HT-29 (cell line): Measurements from ENCODE around the gene EIF2S1. TPM values are rescaled to one million over a fixed set of nuclear protein-coding genes. Genes with fewer than 3 reads are reported as not detected.
"Not testable (repeated sequence)": the region's sequence is repeated elsewhere in the genome, so short reads cannot be mapped to it uniquely, and the experiment has no call there.

Source experiments
- DNase-seq: peaks from one replicate; pipeline ENCODE4 v3.0.0-alpha.2; 2015; ENCODE audit warnings: low spot score
- total RNA-seq: library from RNA; depleted of rRNA; stranded (reverse); fragments of >200 nt; shearing (Covaris generic); gene quantifications from 2 replicates; pipeline ENCODE4 v1.2.3, GENCODE V29; 2014

Gene EIF2S1
- total RNA-seq, 1 experiment from 2014 or later = 100 TPM

GRCh38 chr14:67371247-67372148 lies 11.4 kb downstream of the EIF2S1 start:
- DNase-seq = no peak

- no peak for DNase-seq
Measured at GRCh38 chr14:67372833-67373232, 12.7 kb downstream of the EIF2S1 start.

GRCh38 chr14:67373347-67373746 lies 13.2 kb downstream of the EIF2S1 start:
- DNase-seq = no peak

GRCh38 chr14:67377916-67378315 lies 17.8 kb downstream of the EIF2S1 start:
- DNase-seq = no peak

- no peak for DNase-seq
Measured at GRCh38 chr14:67385120-67385519, 25.0 kb downstream of the EIF2S1 start.

- DNase-seq = no peak
Measured at GRCh38 chr14:67385618-67386017, 25.5 kb downstream of the EIF2S1 start.

- no peak for DNase-seq
Measured at GRCh38 chr14:67387195-67387594, 27.1 kb downstream of the EIF2S1 start.

- no peak for DNase-seq
Measured at GRCh38 chr14:67389275-67389674, 29.1 kb downstream of the EIF2S1 start.

GRCh38 chr14:67389811-67390534 lies 29.8 kb downstream of the EIF2S1 start:
- DNase-seq = no peak

GRCh38 chr14:67391268-67391667 lies 31.1 kb downstream of the EIF2S1 start:
- no peak for DNase-seq

- DNase-seq = no peak
Measured at GRCh38 chr14:67392123-67392522, 32.0 kb downstream of the EIF2S1 start.

- DNase-seq = no peak
Measured at GRCh38 chr14:67392800-67393199, 32.7 kb downstream of the EIF2S1 start.

- DNase-seq = no peak
Measured at GRCh38 chr14:67393689-67394088, 33.6 kb downstream of the EIF2S1 start.

GRCh38 chr14:67395086-67395875 lies 35.2 kb downstream of the EIF2S1 start:
- no peak for DNase-seq

- no peak for DNase-seq
Measured at GRCh38 chr14:67395876-67396189, 35.7 kb downstream of the EIF2S1 start.

- no peak for DNase-seq
Measured at GRCh38 chr14:67396381-67396970, 36.3 kb downstream of the EIF2S1 start.

GRCh38 chr14:67397536-67397935 lies 37.4 kb downstream of the EIF2S1 start:
- no peak for DNase-seq

- DNase-seq = no peak
Measured at GRCh38 chr14:67400434-67400833, 40.3 kb downstream of the EIF2S1 start.

GRCh38 chr14:67405771-67406170 lies 45.6 kb downstream of the EIF2S1 start:
- no peak for DNase-seq

- not testable (repeated sequence) for DNase-seq
Measured at GRCh38 chr14:67408122-67408801, 48.1 kb downstream of the EIF2S1 start.

GRCh38 chr14:67409461-67409860 lies 49.3 kb downstream of the EIF2S1 start:
- DNase-seq = no peak
